HFFc6 (cell line): Measurements from ENCODE around the gene UBXN1. TPM values are rescaled to one million over a fixed set of nuclear protein-coding genes. Genes with fewer than 3 reads are reported as not detected.

Experiments used
- DNase-seq: peaks from one replicate; pipeline ENCODE4 v3.0.0-alpha.2; 2018
- H3K27ac Mint-ChIP-seq: 2 replicates; pipeline ENCODE4 v1.8.0; 2020; ENCODE audit warnings: mild to moderate bottlenecking, mixed read lengths
- H3K27me3 Mint-ChIP-seq: 2 replicates; pipeline ENCODE4 v1.8.0; 2021; ENCODE audit warnings: mild to moderate bottlenecking, moderate library complexity, mixed read lengths; ENCODE audit not compliant: insufficient read depth
- H3K36me3 Mint-ChIP-seq: 2 replicates; pipeline ENCODE4 v1.8.0; 2021; ENCODE audit warnings: low read depth, mixed read lengths
- H3K4me1 Mint-ChIP-seq: 2 replicates; pipeline ENCODE4 v1.8.0; 2020; ENCODE audit warnings: low read depth, mixed read lengths
- H3K4me3 Mint-ChIP-seq: 2 replicates; pipeline ENCODE4 v1.8.0; 2020; ENCODE audit warnings: mild to moderate bottlenecking, moderate library complexity, mixed read lengths
- H3K9me3 Mint-ChIP-seq: 2 replicates; pipeline ENCODE4 v1.8.0; 2020; ENCODE audit warnings: mild to moderate bottlenecking, mixed read lengths
- total RNA-seq, 6 experiments: library from RNA; stranded (reverse); fragmentation: NEBNext Ultra II Directional; extraction: Animal tissue kit (Norgen Biotek cat#: 25700); gene quantifications; 2 replicates in 1 of 6; 3 replicates in 5 of 6; pipeline ENCODE4 v1.2.3, GENCODE V29; 2021
- TF ChIP-seq, protein P1 (sequence below): fragments of 200-600 bp; sonication (generic); IDR thresholded peaks from 2 replicates; pipeline ENCODE4 v1.5.0; 2021; ENCODE audit warnings: antibody characterized with exemption, mild to moderate bottlenecking

Gene UBXN1
- total RNA-seq, 6 experiments from 2014 or later: 85.2 to 114 (median 96.5) TPM

DNA sequence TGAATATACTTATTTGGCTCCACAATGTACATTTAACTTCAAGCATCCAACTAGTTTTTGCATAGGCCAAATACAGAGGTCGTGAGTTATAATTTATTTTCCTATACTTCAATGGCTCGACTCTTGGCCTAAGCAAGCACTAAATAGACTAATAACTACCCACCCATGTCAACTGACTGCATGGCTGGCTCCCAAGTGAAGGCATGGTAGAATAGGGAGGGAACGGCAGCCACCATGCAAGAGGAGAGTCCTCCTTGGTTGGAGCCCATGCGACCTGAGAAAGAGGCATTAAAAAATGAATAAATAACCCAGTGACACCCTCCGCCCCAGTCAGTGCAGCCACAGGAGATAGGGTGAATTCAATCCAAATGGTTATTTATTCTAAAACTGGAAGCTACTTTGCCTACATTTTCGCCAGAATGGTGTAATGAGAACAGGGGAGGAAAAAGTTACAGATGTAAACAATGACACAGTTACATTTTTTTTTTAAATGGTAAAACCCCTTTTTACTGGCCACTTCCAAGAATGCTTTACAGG lies 33.5 kb upstream of the UBXN1 start:
- Mint-ChIP-seq H3K36me3 (peaks cover 39% of the 10 kb centered on the region), H3K27ac (no peak overlapping the region), H3K27me3 (peaks cover 5% of the 10 kb centered on the region), H3K4me1 (peaks cover 24% of the 10 kb centered on the region), H3K4me3 (no peak overlapping the region), H3K9me3 (no peaks in the 10 kb centered on the region)
- DNase-seq: no peak
- TF ChIP-seq, protein P1, sequence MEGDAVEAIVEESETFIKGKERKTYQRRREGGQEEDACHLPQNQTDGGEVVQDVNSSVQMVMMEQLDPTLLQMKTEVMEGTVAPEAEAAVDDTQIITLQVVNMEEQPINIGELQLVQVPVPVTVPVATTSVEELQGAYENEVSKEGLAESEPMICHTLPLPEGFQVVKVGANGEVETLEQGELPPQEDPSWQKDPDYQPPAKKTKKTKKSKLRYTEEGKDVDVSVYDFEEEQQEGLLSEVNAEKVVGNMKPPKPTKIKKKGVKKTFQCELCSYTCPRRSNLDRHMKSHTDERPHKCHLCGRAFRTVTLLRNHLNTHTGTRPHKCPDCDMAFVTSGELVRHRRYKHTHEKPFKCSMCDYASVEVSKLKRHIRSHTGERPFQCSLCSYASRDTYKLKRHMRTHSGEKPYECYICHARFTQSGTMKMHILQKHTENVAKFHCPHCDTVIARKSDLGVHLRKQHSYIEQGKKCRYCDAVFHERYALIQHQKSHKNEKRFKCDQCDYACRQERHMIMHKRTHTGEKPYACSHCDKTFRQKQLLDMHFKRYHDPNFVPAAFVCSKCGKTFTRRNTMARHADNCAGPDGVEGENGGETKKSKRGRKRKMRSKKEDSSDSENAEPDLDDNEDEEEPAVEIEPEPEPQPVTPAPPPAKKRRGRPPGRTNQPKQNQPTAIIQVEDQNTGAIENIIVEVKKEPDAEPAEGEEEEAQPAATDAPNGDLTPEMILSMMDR: no peak

DNA sequence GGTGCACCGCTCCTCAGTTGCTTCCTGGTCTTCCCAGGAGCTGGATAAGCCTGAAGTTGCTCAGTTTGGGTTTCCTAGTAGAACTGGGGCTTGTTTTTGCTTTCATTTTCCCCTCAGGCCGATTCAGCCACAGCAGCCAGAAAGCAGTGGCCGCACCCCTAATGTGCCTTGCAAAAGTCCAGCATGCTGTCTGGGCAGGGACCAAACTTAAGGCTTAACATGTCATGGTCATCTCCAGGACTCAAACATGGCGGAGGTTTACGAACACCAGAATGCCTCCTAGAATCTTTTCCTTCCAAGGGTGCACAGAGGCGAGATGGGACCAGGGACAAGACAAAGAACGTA lies 31.1 kb upstream of the UBXN1 start:
- Mint-ChIP-seq H3K27ac (peak overlapping the region; percentile 95), H3K4me3 (peak overlapping the region; percentile 91), H3K9me3 (no peaks in the 10 kb centered on the region), H3K4me1 (peaks cover 43% of the 10 kb centered on the region), H3K27me3 (peaks cover 5% of the 10 kb centered on the region), H3K36me3 (peaks cover 32% of the 10 kb centered on the region)
- no peak for DNase-seq
- TF ChIP-seq, protein P1: no peak

DNA sequence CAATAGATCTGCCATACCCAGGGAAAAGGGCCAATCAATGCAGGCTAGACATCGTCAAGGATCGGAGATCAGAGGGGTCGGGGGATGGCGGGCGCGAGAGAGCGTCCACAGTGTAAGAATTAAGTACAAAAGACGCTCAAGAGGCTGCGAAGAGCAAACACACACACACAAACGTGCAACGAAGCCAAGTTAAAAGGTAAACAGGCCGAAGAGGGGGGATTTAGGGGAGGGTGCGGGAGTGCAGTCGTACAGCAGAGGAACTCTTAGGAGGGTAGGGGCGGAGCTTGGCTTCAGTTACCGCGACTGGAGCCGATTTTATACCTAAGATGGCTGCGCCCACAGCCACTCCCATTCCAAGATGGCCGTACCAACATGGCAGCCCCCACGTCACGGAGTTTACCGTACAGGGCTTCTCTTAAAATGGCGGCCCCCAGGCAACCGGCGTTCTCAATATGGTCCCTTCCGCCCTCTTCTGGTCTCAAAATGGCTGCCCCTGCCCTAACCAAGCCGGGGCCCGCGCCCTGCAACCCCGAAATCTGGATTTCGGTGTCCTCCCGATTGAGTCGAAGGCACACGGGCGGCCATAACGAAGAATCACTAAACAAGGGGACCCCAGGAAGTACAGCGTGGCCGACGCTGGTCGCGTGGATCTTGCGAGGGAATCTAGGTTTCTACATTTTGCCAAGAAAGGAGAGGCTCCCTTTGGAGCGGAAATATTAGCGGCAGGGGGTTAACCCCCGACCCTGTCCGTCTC lies 30.6 kb upstream of the UBXN1 start:
- H3K36me3 Mint-ChIP-seq: peaks cover 32% of the 10 kb centered on the region
- peak overlapping the region; percentile 91 for H3K4me3 Mint-ChIP-seq
- H3K27me3 Mint-ChIP-seq: peaks cover 5% of the 10 kb centered on the region
- TF ChIP-seq, protein P1: peak; percentile 23; the same call in 1 of the 2 replicates
- no peaks in the 10 kb centered on the region for H3K9me3 Mint-ChIP-seq
- H3K27ac Mint-ChIP-seq: peak overlapping the region; percentile 95
- H3K4me1 Mint-ChIP-seq: peaks cover 44% of the 10 kb centered on the region
- peak; percentile 96 for DNase-seq

DNA sequence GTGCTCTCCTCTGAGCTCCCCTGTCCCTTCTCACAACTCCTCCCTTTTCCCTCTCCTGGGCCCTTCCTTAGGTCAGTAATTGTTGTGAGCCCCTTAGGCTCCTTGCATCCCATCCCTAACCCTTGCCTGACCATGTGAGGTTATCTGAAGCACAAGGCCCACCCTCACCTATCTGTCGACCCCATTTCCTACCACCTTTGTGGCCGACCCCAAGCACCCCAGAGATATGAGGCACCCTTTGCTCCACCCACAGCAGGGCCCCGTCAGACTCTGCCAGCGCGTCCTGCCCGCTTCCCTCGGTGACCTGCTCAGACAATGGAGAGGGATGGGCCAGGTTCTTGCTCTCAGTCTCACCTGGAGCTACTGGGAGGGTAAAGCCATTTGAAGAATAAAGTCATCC lies 29.9 kb upstream of the UBXN1 start:
- Mint-ChIP-seq H3K4me3 (peak overlapping the region; percentile 91), H3K36me3 (peaks cover 32% of the 10 kb centered on the region), H3K9me3 (no peaks in the 10 kb centered on the region), H3K27me3 (peaks cover 5% of the 10 kb centered on the region), H3K27ac (peak overlapping the region; percentile 95), H3K4me1 (peaks cover 44% of the 10 kb centered on the region)
- DNase-seq: no peak
- TF ChIP-seq, protein P1: no peak

DNA sequence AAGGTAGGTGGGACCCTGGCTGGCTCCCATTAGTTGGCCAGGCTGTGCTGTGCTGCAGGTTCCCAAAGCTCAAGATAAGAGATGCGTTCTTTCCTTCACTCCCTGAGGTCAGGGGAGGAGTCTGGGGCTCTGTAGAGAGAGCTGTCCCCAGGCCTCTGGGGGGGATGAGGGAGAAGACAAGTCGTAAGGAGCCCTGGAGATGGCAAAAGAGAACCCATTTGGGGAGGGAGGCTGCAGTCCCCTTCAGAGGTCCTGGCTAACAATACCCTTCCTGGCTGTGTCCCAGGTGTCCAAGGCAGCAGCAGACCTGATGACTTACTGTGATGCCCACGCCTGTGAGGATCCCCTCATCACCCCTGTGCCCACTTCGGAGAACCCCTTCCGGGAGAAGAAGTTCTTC lies 29.5 kb upstream of the UBXN1 start:
- peaks cover 41% of the 10 kb centered on the region for H3K4me1 Mint-ChIP-seq
- peak overlapping the region; percentile 91 for H3K4me3 Mint-ChIP-seq
- DNase-seq: no peak
- peak overlapping the region; percentile 95 for H3K27ac Mint-ChIP-seq
- peaks cover 5% of the 10 kb centered on the region for H3K27me3 Mint-ChIP-seq
- no peaks in the 10 kb centered on the region for H3K9me3 Mint-ChIP-seq
- peaks cover 29% of the 10 kb centered on the region for H3K36me3 Mint-ChIP-seq
- TF ChIP-seq, protein P1: no peak
